H9 (cell line): ENCODE data around the gene NRROS. TPM values are rescaled to one million over a fixed set of nuclear protein-coding genes. Genes with fewer than 3 reads are reported as not detected.

Experiments used
- DNase-seq: peaks from one replicate; pipeline ENCODE4 v3.0.0-alpha.2; 2017
- H2AFZ ChIP-seq: one replicate; pipeline ENCODE4 v1.6.1; 2013; ENCODE audit warnings: mild to moderate bottlenecking, low read length, control low read depth, moderate library complexity
- H2AK5ac ChIP-seq: 2 replicates; pipeline ENCODE4 v1.6.1; 2013; ENCODE audit warnings: low read length, control low read depth, mixed read lengths; ENCODE audit not compliant: insufficient read length
- H2BK120ac ChIP-seq: one replicate; pipeline ENCODE4 v1.6.1; 2013; ENCODE audit warnings: low read depth, mild to moderate bottlenecking, low read length, control low read depth, inconsistent platforms; ENCODE audit not compliant: poor library complexity, severe bottlenecking
- H2BK12ac ChIP-seq: 2 replicates; pipeline ENCODE4 v1.6.1; 2013; ENCODE audit warnings: low read length, control low read depth, mixed read lengths, low read depth; ENCODE audit not compliant: insufficient read length
- H2BK15ac ChIP-seq: 2 replicates; pipeline ENCODE4 v1.6.1; 2013; ENCODE audit warnings: low read depth, low read length, control low read depth
- H2BK20ac ChIP-seq: one replicate; pipeline ENCODE4 v1.6.1; 2013; ENCODE audit warnings: low read depth, mild to moderate bottlenecking, low read length, control low read depth, inconsistent platforms; ENCODE audit not compliant: poor library complexity, severe bottlenecking
- H2BK5ac ChIP-seq: 2 replicates; pipeline ENCODE4 v1.6.1; 2013; ENCODE audit warnings: low read length, control low read depth, mixed read lengths; ENCODE audit not compliant: insufficient read length
- H3K14ac ChIP-seq: 2 replicates; pipeline ENCODE4 v1.6.1; 2013; ENCODE audit warnings: low read length, control low read depth; ENCODE audit not compliant: insufficient read depth
- H3K18ac ChIP-seq: 2 replicates; pipeline ENCODE4 v1.6.1; 2013; ENCODE audit warnings: low read depth, mild to moderate bottlenecking, mixed read lengths, low read length, control low read depth; ENCODE audit not compliant: insufficient read length
- H3K23ac ChIP-seq: 2 replicates; pipeline ENCODE4 v1.6.1; 2013; ENCODE audit warnings: low read length, control low read depth, mixed read lengths, low read depth; ENCODE audit not compliant: insufficient read length
- H3K23me2 ChIP-seq: 2 replicates; pipeline ENCODE4 v1.6.1; 2013; ENCODE audit warnings: low read depth, mild to moderate bottlenecking, mixed read lengths, low read length, control low read depth; ENCODE audit not compliant: insufficient read length, poor library complexity, severe bottlenecking
- H3K27ac ChIP-seq: 2 replicates; pipeline ENCODE4 v1.5.1; 2013; ENCODE audit warnings: low read length, control low read depth, mixed read lengths, low read depth; ENCODE audit not compliant: insufficient read length
- H3K27me3 ChIP-seq: 2 replicates; pipeline ENCODE4 v1.6.1; 2013; ENCODE audit warnings: low read length, control low read depth, inconsistent platforms; ENCODE audit not compliant: insufficient read depth
- H3K4ac ChIP-seq: 2 replicates; pipeline ENCODE4 v1.6.1; 2013; ENCODE audit warnings: low read depth, mild to moderate bottlenecking, control low read depth, inconsistent platforms, low read length, moderate library complexity
- H3K4me1 ChIP-seq: 2 replicates; pipeline ENCODE4 v1.6.1; 2013; ENCODE audit warnings: low read length, control low read depth, inconsistent platforms; ENCODE audit not compliant: insufficient read depth
- H3K4me2 ChIP-seq: 2 replicates; pipeline ENCODE4 v1.6.1; 2013; ENCODE audit warnings: low read length, control low read depth, mixed read lengths; ENCODE audit not compliant: insufficient read length, insufficient read depth
- H3K56ac ChIP-seq: 2 replicates; pipeline ENCODE4 v1.6.1; 2013; ENCODE audit warnings: low read depth, mild to moderate bottlenecking, mixed read lengths, low read length, control low read depth; ENCODE audit not compliant: insufficient read length
- H3K79me1 ChIP-seq: 2 replicates; pipeline ENCODE4 v1.6.1; 2013; ENCODE audit warnings: low read depth, mild to moderate bottlenecking, moderate library complexity, low read length, control low read depth, inconsistent platforms; ENCODE audit not compliant: insufficient read depth, poor library complexity, severe bottlenecking
- H3K79me2 ChIP-seq: 2 replicates; pipeline ENCODE4 v1.6.1; 2013; ENCODE audit warnings: low read length, control low read depth, inconsistent platforms; ENCODE audit not compliant: insufficient read depth
- H3K9ac ChIP-seq: 2 replicates; pipeline ENCODE4 v1.6.1; 2013; ENCODE audit warnings: low read length, control low read depth, mixed read lengths; ENCODE audit not compliant: insufficient read length; ENCODE audit errors: extremely low read depth
- H3K9me3 ChIP-seq: one replicate; pipeline ENCODE4 v1.6.1; 2013; ENCODE audit warnings: low read depth, low read length, inconsistent platforms; ENCODE audit not compliant: control insufficient read depth
- H3T11ph ChIP-seq: one replicate; pipeline ENCODE4 v1.6.1; 2013; ENCODE audit warnings: mild to moderate bottlenecking, low read length, control low read depth, inconsistent platforms
- H4K20me1 ChIP-seq: one replicate; pipeline ENCODE4 v1.6.1; 2013; ENCODE audit not compliant: control insufficient read depth, insufficient read length, insufficient read depth
- H4K5ac ChIP-seq: 2 replicates; pipeline ENCODE4 v1.6.1; 2013; ENCODE audit warnings: low read depth, mild to moderate bottlenecking, mixed read lengths, low read length, control low read depth; ENCODE audit not compliant: insufficient read length
- H4K8ac ChIP-seq: replicated peaks from 2 replicates; pipeline ENCODE4 v1.6.1; 2013; ENCODE audit warnings: low read length, control low read depth, mixed read lengths, low read depth; ENCODE audit not compliant: insufficient read length
- H4K91ac ChIP-seq: 2 replicates; pipeline ENCODE4 v1.6.1; 2013; ENCODE audit warnings: low read depth, mild to moderate bottlenecking, moderate library complexity, mixed read lengths, low read length, control low read depth; ENCODE audit not compliant: insufficient read length
- H3K27ac Mint-ChIP-seq, 3 experiments: 2 replicates in 2 of 3; 3 replicates in 1 of 3; pipeline ENCODE4 v1.8.0; 2020 to 2021; ENCODE audit warnings: mixed read lengths in 3 of 3, mild to moderate bottlenecking in 1 of 3, moderate library complexity in 1 of 3
- H3K27me3 Mint-ChIP-seq: 2 replicates; pipeline ENCODE4 v1.8.0; 2021; ENCODE audit warnings: low read depth, mild to moderate bottlenecking, moderate library complexity, mixed read lengths
- H3K36me3 Mint-ChIP-seq, 3 experiments: 2 replicates in 2 of 3; 3 replicates in 1 of 3; pipeline ENCODE4 v1.8.0; 2020 to 2021; ENCODE audit warnings: low read depth in 3 of 3, mixed read lengths in 3 of 3; ENCODE audit not compliant: insufficient read depth in 1 of 3
- H3K4me1 Mint-ChIP-seq, 2 experiments: 2 replicates each; pipeline ENCODE4 v1.8.0; 2020; ENCODE audit warnings: mixed read lengths in 2 of 2
- H3K4me3 Mint-ChIP-seq, 2 experiments: 2 replicates in 1 of 2; 3 replicates in 1 of 2; pipeline ENCODE4 v1.8.0; 2020 to 2021; ENCODE audit warnings: mild to moderate bottlenecking in 2 of 2, mixed read lengths in 2 of 2, moderate library complexity in 1 of 2
- H3K9me3 Mint-ChIP-seq, 2 experiments: 2 replicates in 1 of 2; 3 replicates in 1 of 2; pipeline ENCODE4 v1.8.0; 2020; ENCODE audit warnings: mild to moderate bottlenecking in 2 of 2, mixed read lengths in 2 of 2, moderate library complexity in 1 of 2
- CTCF ChIP-seq: fragments of 200-600 bp; sonication (generic); conservative IDR thresholded peaks from 3 replicates; pipeline ENCODE4 v1.8.0; 2021; ENCODE audit warnings: antibody characterized with exemption, mild to moderate bottlenecking
- WGBS: extraction: QIAGEN DNeasy Blood & Tissue Kit; methylation state at CpG from one replicate; pipeline ENCODE4 v1.1.7; 2013; ENCODE audit warnings: missing lambda C conversion rate, low lambda C conversion rate, mixed read lengths; ENCODE audit not compliant: insufficient read length; ENCODE audit errors: extremely low coverage; 5-methylcytosine and 5-hydroxymethylcytosine counted together
- total RNA-seq: library from RNA; stranded (reverse); gene quantifications from 2 replicates; pipeline ENCODE4 v1.2.1, GENCODE V29; 2021

Gene NRROS
- total RNA-seq, 1 experiment from 2014 or later: 4.0 TPM

GRCh38 chr3:196590279-196590678 lies 49.2 kb upstream of the NRROS start:
- WGBS: no CpG with 5 or more reads among the region's 5 CpGs
- no peak overlapping the region for H4K8ac ChIP-seq
- H3K27ac ChIP-seq: no peak overlapping the region
- no peak overlapping the region for H3K4me2 ChIP-seq
- H2AK5ac ChIP-seq: no peak overlapping the region
- no peak overlapping the region for H2BK20ac ChIP-seq
- no peak overlapping the region for H2AFZ ChIP-seq
- Mint-ChIP-seq H3K27ac (no peak overlapping the region), H3K36me3 (peaks cover 0 to 12% (median 5%) of the 10 kb centered on the region in 3 experiments; a peak in 4 of 7 replicates), H3K4me1 (peaks cover 0 to 4% of the 10 kb centered on the region in 2 experiments; a peak in 1 of 4 replicates), H3K4me3 (no peak overlapping the region), H3K27me3 (no peaks in the 10 kb centered on the region), H3K9me3 (no peaks in the 10 kb centered on the region)
- no peaks in the 10 kb centered on the region for H3K79me2 ChIP-seq
- no peak overlapping the region for H2BK5ac ChIP-seq
- no peak overlapping the region for H3K23ac ChIP-seq
- H2BK12ac ChIP-seq: no peak overlapping the region
- H3K14ac ChIP-seq: no peak overlapping the region
- H3K56ac ChIP-seq: no peak overlapping the region
- no peaks in the 10 kb centered on the region for H4K20me1 ChIP-seq
- no peaks in the 10 kb centered on the region for H3K23me2 ChIP-seq
- H3K79me1 ChIP-seq: no peaks in the 10 kb centered on the region
- H3K4me1 ChIP-seq: no peaks in the 10 kb centered on the region
- no peak overlapping the region for H3K4ac ChIP-seq
- H3K18ac ChIP-seq: no peak overlapping the region
- no peak overlapping the region for H3K9ac ChIP-seq
- no peaks in the 10 kb centered on the region for H3K27me3 ChIP-seq
- no peak for DNase-seq
- no peaks in the 10 kb centered on the region for H3K9me3 ChIP-seq
- no peak overlapping the region for H4K5ac ChIP-seq
- no peak overlapping the region for H3T11ph ChIP-seq
- TF ChIP-seq CTCF: no peak
- H2BK120ac ChIP-seq: no peak overlapping the region
- H4K91ac ChIP-seq: no peak overlapping the region
- H2BK15ac ChIP-seq: no peak overlapping the region
